HL-60 (cell line): ENCODE results near the gene RFX8.

ENCODE experiments used
- DNase-seq, 2 experiments: peaks; one replicate each; pipeline ENCODE4 v3.0.0-alpha.2; 2010 to 2020; ENCODE audit warnings: low read depth in 1 of 2, low spot score in 1 of 2
- H3K27ac ChIP-seq: fragments of 250-450 bp; sonication (Bioruptor Pico); replicated peaks from 2 replicates; pipeline ENCODE4 v1.5.1; 2020; ENCODE audit warnings: mild to moderate bottlenecking, moderate library complexity
- H3K27me3 ChIP-seq: fragments of 250-450 bp; sonication (Bioruptor Pico); 2 replicates; pipeline ENCODE4 v1.5.1; 2021; ENCODE audit warnings: mild to moderate bottlenecking, moderate library complexity; ENCODE audit not compliant: insufficient read depth, poor library complexity, severe bottlenecking
- H3K4me3 ChIP-seq: replicated peaks from 2 replicates; pipeline ENCODE4 v1.5.1; 2011; ENCODE audit warnings: mild to moderate bottlenecking, control low read depth, low read length; ENCODE audit not compliant: insufficient read depth
- CTCF ChIP-seq: IDR thresholded peaks from one replicate; pipeline ENCODE4 v1.5.1; 2011; ENCODE audit warnings: low read length, control low read depth, inconsistent platforms; ENCODE audit not compliant: insufficient read depth
- GABPA ChIP-seq: IDR thresholded peaks from 2 replicates; pipeline ENCODE4 v1.6.1; 2012; ENCODE audit warnings: low read depth
- POLR2AphosphoS5 ChIP-seq: IDR thresholded peaks from 2 replicates; pipeline ENCODE4 v1.6.1; 2012; ENCODE audit warnings: low read depth
- REST ChIP-seq: IDR thresholded peaks from 2 replicates; pipeline ENCODE4 v1.6.1; 2012; ENCODE audit warnings: low read depth; ENCODE audit not compliant: insufficient replicate concordance
- SPI1 ChIP-seq: IDR thresholded peaks from 2 replicates; pipeline ENCODE4 v1.6.1; 2012; ENCODE audit warnings: low read depth, mild to moderate bottlenecking, borderline replicate concordance

The RFX8 gene

GRCh38 chr2:101401906-101402305 is 73.0 kb downstream of the RFX8 start:
- H3K4me3 ChIP-seq, result no peak overlapping the region
- TF ChIP-seq CTCF (no peak), REST (no peak), POLR2AphosphoS5 (no peak), SPI1 (no peak), GABPA (no peak)
- H3K27ac ChIP-seq, result no peak overlapping the region
- H3K27me3 ChIP-seq, result no peaks in the 10 kb centered on the region
- DNase-seq, result no peak

DNA sequence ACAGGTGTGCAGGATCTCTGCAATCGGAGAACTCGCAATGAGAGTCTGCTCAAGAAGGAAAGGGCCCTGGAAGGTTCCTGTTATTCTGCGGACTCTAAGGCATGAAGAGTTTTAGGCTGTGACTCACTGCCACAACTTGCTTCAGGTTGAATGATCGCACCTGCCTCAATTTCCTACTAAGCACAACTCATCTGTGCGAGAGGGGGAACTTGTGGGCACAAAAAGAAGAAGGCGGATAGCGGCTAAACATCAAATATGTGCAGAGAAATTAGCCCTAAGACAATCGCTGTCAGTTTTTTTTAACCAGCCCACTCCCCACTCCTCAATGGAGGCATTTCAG is 73.6 kb downstream of the RFX8 start:
- Histone ChIP-seq H3K4me3 (no peak overlapping the region), H3K27me3 (no peaks in the 10 kb centered on the region), H3K27ac (no peak overlapping the region)
- TF ChIP-seq CTCF, result no peak
- TF ChIP-seq GABPA, result no peak
- TF ChIP-seq SPI1, result no peak
- TF ChIP-seq POLR2AphosphoS5, result no peak
- no peak for TF ChIP-seq REST
- DNase-seq, result peak in 1 of 2 experiments; percentile 17

GRCh38 chr2:101400506-101401325 is 74.2 kb downstream of the RFX8 start:
- no peak for DNase-seq
- Histone ChIP-seq H3K4me3 (no peak overlapping the region), H3K27ac (no peak overlapping the region)

More at GRCh38 chr2:101400506-101401325, 74.2 kb downstream of the RFX8 start:
- no peaks in the 10 kb centered on the region for H3K27me3 ChIP-seq
- TF ChIP-seq GABPA (no peak), CTCF (no peak)
